GM21786 (cell line): ENCODE measurements around the gene CIB4.

ENCODE experiments used
- ATAC-seq: cut with Tn5 transposase; IDR thresholded peaks from one replicate; pipeline ENCODE4 v1.9.1; 2021; ENCODE audit not compliant: unreplicated experiment

Gene CIB4

GRCh38 chr2:26644188-26644835 is 3.1 kb upstream of the CIB4 start:
- ATAC-seq: no peak

GRCh38 chr2:26642429-26642828 is 1.3 kb upstream of the CIB4 start:
- no peak for ATAC-seq

GRCh38 chr2:26640331-26640745 is 828 bp downstream of the CIB4 start:
- ATAC-seq: no peak

- no peak for ATAC-seq
Observed at GRCh38 chr2:26639685-26640243, 1.4 kb downstream of the CIB4 start.

- ATAC-seq: no peak
Observed at GRCh38 chr2:26637811-26638310, 3.3 kb downstream of the CIB4 start.

- ATAC-seq: no peak
Observed at GRCh38 chr2:26636935-26637334, 4.2 kb downstream of the CIB4 start.

- no peak for ATAC-seq
Observed at GRCh38 chr2:26635401-26635800, 5.8 kb downstream of the CIB4 start.

GRCh38 chr2:26634636-26635230 is 6.4 kb downstream of the CIB4 start:
- no peak for ATAC-seq

GRCh38 chr2:26633993-26634595 is 7.1 kb downstream of the CIB4 start:
- ATAC-seq: no peak

- no peak for ATAC-seq
Observed at GRCh38 chr2:26633351-26633945, 7.7 kb downstream of the CIB4 start.

- ATAC-seq: no peak
Observed at GRCh38 chr2:26632624-26633185, 8.5 kb downstream of the CIB4 start.

- no peak for ATAC-seq
Observed at GRCh38 chr2:26631401-26632170, 9.6 kb downstream of the CIB4 start.

- no peak for ATAC-seq
Observed at GRCh38 chr2:26630669-26631360, 10.4 kb downstream of the CIB4 start.

GRCh38 chr2:26630235-26630634 is 10.9 kb downstream of the CIB4 start:
- no peak for ATAC-seq

- no peak for ATAC-seq
Observed at GRCh38 chr2:26629751-26630150, 11.4 kb downstream of the CIB4 start.

GRCh38 chr2:26629346-26629630 is 11.9 kb downstream of the CIB4 start:
- ATAC-seq: no peak

GRCh38 chr2:26628561-26629345 is 12.4 kb downstream of the CIB4 start:
- no peak for ATAC-seq

GRCh38 chr2:26627350-26628105 is 13.6 kb downstream of the CIB4 start:
- no peak for ATAC-seq

GRCh38 chr2:26626606-26627005 is 14.6 kb downstream of the CIB4 start:
- ATAC-seq: no peak
